Gastrocnemius medialis (tissue), 4 donors: ENCODE results near the gene RIMBP3B. TPM values are rescaled to one million over a fixed set of nuclear protein-coding genes. Genes with fewer than 3 reads are reported as not detected.
"Not testable (repeated sequence)": the region's sequence is repeated elsewhere in the genome, so short reads cannot be mapped to it uniquely, and the experiment has no call there.

Experiments used
- ATAC-seq, 2 donors: fragments of 150-250 bp; one replicate each; pipeline ENCODE4 v1.9.1; 2016
- DNase-seq, 2 donors: peaks; one replicate each; pipeline ENCODE4 v3.0.0-alpha.2; 2019
- H3K27ac ChIP-seq, 4 donors: fragments of 200-600 bp; sonication (generic); 1 replicate in 1 of 4; 2 replicates in 3 of 4; pipeline ENCODE4 v1.5.1; 2016 to 2018; ENCODE audit warnings: mild to moderate bottlenecking in 2 of 4, moderate library complexity in 1 of 4
- H3K27me3 ChIP-seq, 3 donors: fragments of 200-600 bp; sonication (generic) in 2 of 3; 1 replicate in 1 of 3; 2 replicates in 2 of 3; pipeline versions ENCODE4 v1.5.1 to v1.6.0; 2016 to 2019; ENCODE audit warnings: mild to moderate bottlenecking in 1 of 3, moderate library complexity in 1 of 3
- H3K36me3 ChIP-seq, 2 donors: fragments of 200-600 bp; sonication (generic) in 1 of 2; one replicate each; pipeline ENCODE4 v1.5.1; 2017 to 2018
- H3K4me1 ChIP-seq, 2 donors: fragments of 200-600 bp; sonication (generic) in 1 of 2; one replicate each; pipeline ENCODE4 v1.5.1; 2016 to 2017; ENCODE audit warnings: mild to moderate bottlenecking in 2 of 2
- H3K4me3 ChIP-seq, 4 donors: fragments of 200-600 bp; sonication (generic) in 3 of 4; 1 replicate in 1 of 4; 2 replicates in 3 of 4; pipeline ENCODE4 v1.5.1; 2016 to 2019; ENCODE audit warnings: mild to moderate bottlenecking in 2 of 4
- H3K9me3 ChIP-seq, 3 donors: fragments of 200-600 bp; sonication (generic) in 2 of 3; 1 replicate in 1 of 3; 2 replicates in 2 of 3; pipeline ENCODE4 v1.5.1; 2016 to 2019
- in situ Hi-C, 4 donors: fragments of 200-750 bp; cut with MboI; loops; one replicate each; pipeline versions ENCODE4 v1.15.0 to v1.8.0; 2017; ENCODE audit warnings: low sequenced_read_pairs in 4 of 4
- intact Hi-C: fragments of 100-400 bp; cut with DNase I; formaldehyde crosslinking; loops from one replicate; pipeline ENCODE4 v1.15.1; 2023; ENCODE audit warnings: low total_unique reads
- total RNA-seq, 4 donors: library from RNA; depleted of rRNA; stranded (reverse); fragments of >200 nt; gene quantifications; one replicate each; pipeline versions ENCODE4 v1.1.0 to v1.2.3, GENCODE V29; 2016

Gene RIMBP3B
- total RNA-seq, 4 donors from 2014 or later, result not detected

- DNase-seq, H3K4me1 ChIP-seq, H3K27ac ChIP-seq, ATAC-seq, H3K9me3 ChIP-seq, H3K4me3 ChIP-seq, H3K36me3 ChIP-seq, in situ Hi-C loops, H3K27me3 ChIP-seq, intact Hi-C loops: not testable (repeated sequence)
Measured at GRCh38 chr22:21389480-21389879, 5.9 kb downstream of the RIMBP3B start.

- in situ Hi-C loops, H3K9me3 ChIP-seq, ATAC-seq, H3K27ac ChIP-seq, intact Hi-C loops, DNase-seq, H3K4me3 ChIP-seq, H3K27me3 ChIP-seq, H3K4me1 ChIP-seq, H3K36me3 ChIP-seq: not testable (repeated sequence)
Measured at GRCh38 chr22:21390013-21390412, 6.5 kb downstream of the RIMBP3B start.

GRCh38 chr22:21394613-21395012, 11.1 kb downstream of the RIMBP3B start:
- H3K9me3 ChIP-seq, H3K27ac ChIP-seq, ATAC-seq, H3K36me3 ChIP-seq, DNase-seq, H3K4me3 ChIP-seq, intact Hi-C loops, H3K4me1 ChIP-seq, H3K27me3 ChIP-seq, in situ Hi-C loops: not testable (repeated sequence)

GRCh38 chr22:21401197-21401969, 17.8 kb downstream of the RIMBP3B start:
- H3K9me3 ChIP-seq, intact Hi-C loops, ATAC-seq, H3K27ac ChIP-seq, DNase-seq, H3K4me1 ChIP-seq, H3K36me3 ChIP-seq, H3K27me3 ChIP-seq, in situ Hi-C loops, H3K4me3 ChIP-seq: not testable (repeated sequence)

GRCh38 chr22:21402763-21403314, 19.3 kb downstream of the RIMBP3B start:
- H3K4me1 ChIP-seq, H3K36me3 ChIP-seq, ATAC-seq, H3K27me3 ChIP-seq, H3K9me3 ChIP-seq, intact Hi-C loops, in situ Hi-C loops, DNase-seq, H3K27ac ChIP-seq, H3K4me3 ChIP-seq: not testable (repeated sequence)

GRCh38 chr22:21407139-21407538, 23.6 kb downstream of the RIMBP3B start:
- intact Hi-C loops, ATAC-seq, H3K27me3 ChIP-seq, DNase-seq, H3K9me3 ChIP-seq, H3K4me1 ChIP-seq, H3K4me3 ChIP-seq, in situ Hi-C loops, H3K36me3 ChIP-seq, H3K27ac ChIP-seq: not testable (repeated sequence)

- DNase-seq, in situ Hi-C loops, ATAC-seq, H3K9me3 ChIP-seq, H3K36me3 ChIP-seq, H3K27me3 ChIP-seq, H3K27ac ChIP-seq, intact Hi-C loops, H3K4me1 ChIP-seq, H3K4me3 ChIP-seq: not testable (repeated sequence)
Measured at GRCh38 chr22:21407792-21408191, 24.2 kb downstream of the RIMBP3B start.

GRCh38 chr22:21416375-21416774, 32.8 kb downstream of the RIMBP3B start:
- H3K4me3 ChIP-seq, H3K9me3 ChIP-seq, H3K27me3 ChIP-seq, H3K4me1 ChIP-seq, in situ Hi-C loops, H3K27ac ChIP-seq, intact Hi-C loops, H3K36me3 ChIP-seq, DNase-seq, ATAC-seq: not testable (repeated sequence)
